Left cardiac atrium (tissue), 4 donors: Measurements from ENCODE around the gene P3H2. TPM values are rescaled to one million over a fixed set of nuclear protein-coding genes. Genes with fewer than 3 reads are reported as not detected.

Source experiments
- ATAC-seq, 2 donors: fragments of 200-7000 bp; cut with Tn5 transposase; one replicate each; pipeline ENCODE4 v1.9.1; 2020; ENCODE audit warnings: mild to moderate bottlenecking in 2 of 2, moderate library complexity in 2 of 2
- DNase-seq: peaks from one replicate; pipeline ENCODE4 v3.0.0-alpha.2; 2020
- intact Hi-C, 2 donors: fragments of 100-400 bp; cut with DNase I; formaldehyde crosslinking; loops; one replicate each; pipeline versions ENCODE4 v1.14.1 to v1.15.1; 2022 to 2023
- total RNA-seq, 2 donors: library from RNA; stranded (reverse); fragmentation: NEBNext Ultra II Directional; extraction: Animal tissue kit (Norgen Biotek cat#: 25700); gene quantifications; one replicate each; pipeline ENCODE4 v1.2.1, GENCODE V29; 2021
- donor health status: DM: no; HTN: yes; CAD: no.
- donor health status: DM: no; HTN: yes; CAD: no; lungs with severe emphysema.
- donor health status: DM: yes; HTN: yes; CAD: no.
- donor health status: Dilated cardiomyopathy.

Gene P3H2
- total RNA-seq, 2 donors from 2014 or later, result 1.6 to 4.0 TPM

DNA sequence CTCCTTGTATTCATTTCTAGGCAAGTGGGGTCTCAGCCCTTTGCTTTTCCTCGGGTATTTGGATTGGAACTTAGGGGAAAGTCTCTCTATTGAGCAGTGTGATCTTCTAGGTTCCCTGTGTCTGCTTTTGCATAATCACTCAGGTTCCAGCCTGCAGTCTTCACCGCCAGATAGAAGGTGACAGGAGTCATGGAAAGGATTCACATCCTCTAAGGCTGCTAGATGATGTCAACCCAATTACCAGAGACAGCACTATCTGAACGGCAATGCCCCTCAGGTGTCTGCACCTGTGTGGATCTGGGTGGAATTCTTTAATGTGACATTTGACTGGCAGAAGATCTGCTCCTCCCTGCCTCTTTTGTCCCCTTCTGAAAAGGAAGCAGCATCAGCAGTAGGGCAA, 177.7 kb downstream of the P3H2 start:
- no peak for DNase-seq
- no peak for ATAC-seq
- intact Hi-C loops, result no loop called here

DNA sequence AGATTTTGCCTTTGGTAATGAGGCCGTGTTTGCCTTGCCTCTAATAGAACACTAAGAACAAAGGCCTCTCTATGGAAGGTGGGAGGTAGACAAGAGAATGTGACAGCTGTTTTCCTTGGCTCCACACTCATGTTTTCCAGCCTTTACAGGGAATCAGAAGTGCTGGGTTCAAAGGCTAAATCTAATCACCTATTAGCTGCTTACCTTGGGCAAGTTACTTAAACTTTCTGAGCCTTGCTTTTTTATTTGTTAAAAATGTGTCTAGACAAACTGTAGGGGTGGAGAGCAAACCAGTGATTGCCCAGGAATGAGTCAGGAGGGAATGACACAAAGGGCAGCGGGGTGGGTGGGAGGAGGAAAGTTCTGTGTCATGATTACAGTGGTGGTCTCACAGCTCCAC, 179.0 kb downstream of the P3H2 start:
- DNase-seq (no peak), ATAC-seq (peak in 1 of 2 donors; percentile 68)
- intact Hi-C loops, result no loop called here

DNA sequence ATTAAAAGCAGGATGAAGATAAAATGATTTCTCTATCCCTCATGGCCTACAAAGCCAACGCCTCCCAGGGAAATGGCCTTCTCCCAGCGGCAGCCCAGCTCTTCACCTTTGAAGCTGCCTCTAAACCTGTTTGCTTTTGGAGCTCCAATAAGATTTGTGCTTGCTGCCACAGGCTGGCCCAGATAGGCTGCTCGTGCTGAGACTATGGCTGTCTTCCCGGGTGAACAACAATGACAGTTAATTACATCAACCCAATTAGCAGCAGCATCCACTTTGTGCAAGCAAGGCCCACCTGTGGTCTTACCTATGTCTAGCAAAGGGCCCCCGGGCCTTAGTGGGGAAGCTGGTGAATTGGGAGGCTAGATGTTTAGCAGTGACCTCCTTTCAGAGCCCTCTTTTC, 179.6 kb downstream of the P3H2 start:
- DNase-seq (no peak), ATAC-seq (no peak)
- intact Hi-C loops, result no loop called here

DNA sequence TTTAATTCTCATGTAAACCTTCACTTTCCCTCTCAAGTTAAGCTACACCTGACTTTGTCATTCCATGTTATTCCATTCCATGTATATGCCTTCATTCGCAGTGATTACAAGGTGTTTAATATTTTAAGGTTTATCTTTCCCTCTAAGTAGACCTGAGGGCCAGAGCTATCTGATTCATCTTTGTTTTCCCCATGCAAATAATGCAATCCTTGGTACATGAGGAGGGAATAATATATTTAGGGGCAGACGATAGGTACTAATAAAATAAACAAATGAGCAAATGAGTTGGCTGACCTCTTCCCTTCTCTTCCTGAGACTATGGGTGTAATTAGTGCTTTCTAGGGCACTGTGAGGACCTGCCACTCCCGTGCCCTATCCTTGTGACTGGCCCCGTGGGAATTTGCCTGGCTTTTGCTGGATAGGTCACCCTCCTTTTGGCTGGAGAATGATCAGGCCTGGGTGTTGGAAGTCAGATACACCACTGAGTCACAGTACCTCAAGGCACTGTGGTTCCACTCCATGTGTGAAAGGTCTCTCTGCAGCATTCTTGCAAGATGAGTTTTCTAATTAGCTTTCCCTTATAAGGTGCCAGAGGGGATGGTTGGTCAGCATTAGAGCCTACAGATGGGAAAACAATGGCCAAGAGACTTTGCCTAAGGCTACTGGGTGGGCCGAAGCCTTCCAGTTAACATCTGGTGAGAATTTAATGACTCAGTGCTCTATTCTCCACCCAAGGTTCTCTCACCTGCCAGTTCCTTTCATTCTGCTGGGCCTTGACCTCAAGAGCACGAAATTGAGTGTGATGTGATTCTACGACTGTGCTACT, 183.2 kb downstream of the P3H2 start:
- ATAC-seq, result peak in 1 of 2 donors; percentile 54
- intact Hi-C loops, result no loop called here
- no peak for DNase-seq

DNA sequence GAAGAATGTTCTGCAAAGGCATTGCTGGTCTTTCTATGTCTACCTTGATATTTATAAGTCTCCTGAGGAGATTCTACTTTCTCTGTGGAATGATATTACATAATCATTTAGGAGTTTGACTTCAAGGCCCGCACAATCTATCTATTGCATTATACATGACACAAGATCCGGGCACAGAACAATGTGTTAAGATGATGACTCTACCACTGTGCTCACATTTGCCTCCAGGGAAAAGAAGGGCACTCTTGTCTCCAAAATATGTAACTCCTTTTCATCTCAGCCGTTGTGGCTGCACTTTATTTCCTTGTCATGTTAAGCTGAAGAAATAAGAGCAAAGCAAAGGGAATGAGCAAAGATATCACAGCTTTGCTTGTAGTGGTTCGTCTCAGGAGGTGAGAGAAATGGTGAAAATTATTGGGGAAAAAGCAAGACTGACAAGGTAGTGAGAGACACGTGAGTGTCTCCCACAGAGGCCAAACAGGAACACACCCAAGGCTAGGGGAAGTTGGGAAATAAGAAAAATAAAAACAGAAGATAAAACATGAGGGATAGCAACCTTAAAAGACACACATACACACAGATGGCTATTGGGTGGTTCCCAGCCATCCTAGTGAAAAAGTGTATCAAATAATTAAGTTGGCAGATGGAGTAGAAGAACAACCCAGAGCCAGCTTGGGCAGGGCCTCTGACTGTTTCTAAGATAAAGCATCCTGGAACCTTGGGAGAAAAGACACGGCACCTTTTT, 184.3 kb downstream of the P3H2 start:
- no peak for DNase-seq
- ATAC-seq, result no peak
- intact Hi-C loops, result no loop called here

DNA sequence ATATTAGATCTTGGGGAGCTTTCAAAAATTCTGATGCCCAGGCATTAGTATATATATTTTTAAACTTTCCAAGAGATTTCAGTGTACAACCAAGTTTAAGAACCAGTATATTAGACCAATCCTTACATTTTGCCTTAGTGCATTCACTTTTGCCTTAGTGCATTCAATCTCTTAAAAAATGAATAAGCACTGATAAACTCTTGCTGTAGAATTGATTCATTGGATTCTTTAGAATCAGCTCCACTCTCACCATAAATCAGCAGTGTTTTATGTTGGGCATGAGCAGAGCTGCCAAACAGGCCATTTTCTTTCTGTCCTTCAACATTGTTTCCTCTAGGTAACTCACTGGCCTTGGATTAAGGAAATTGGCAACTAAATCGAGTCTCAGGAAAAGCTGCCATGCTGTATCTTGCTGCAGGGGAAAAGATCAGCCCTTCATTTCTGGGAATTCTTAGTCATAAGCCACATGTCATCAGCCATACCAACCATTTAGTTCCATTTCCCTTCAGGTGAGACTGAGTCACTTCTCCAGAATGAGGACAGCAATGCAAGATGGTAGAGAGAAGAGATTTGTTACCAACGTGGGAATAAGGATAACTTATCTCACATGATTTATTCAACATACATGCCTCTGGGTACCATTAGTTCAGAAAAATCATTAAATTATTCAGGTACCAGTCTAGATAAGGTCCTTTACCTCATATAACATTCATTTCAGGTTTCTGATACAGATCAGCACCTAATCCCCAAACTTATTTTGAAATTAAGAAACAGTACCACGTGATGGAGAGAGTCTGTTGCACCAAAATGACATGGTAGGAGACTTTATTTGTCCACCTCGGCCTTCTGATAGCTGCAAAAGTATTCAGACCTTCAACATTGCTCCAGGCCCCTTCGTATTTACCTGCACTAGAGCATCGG, 192.5 kb downstream of the P3H2 start:
- intact Hi-C loops, result no loop called here
- DNase-seq, result no peak
- ATAC-seq, result no peak

DNA sequence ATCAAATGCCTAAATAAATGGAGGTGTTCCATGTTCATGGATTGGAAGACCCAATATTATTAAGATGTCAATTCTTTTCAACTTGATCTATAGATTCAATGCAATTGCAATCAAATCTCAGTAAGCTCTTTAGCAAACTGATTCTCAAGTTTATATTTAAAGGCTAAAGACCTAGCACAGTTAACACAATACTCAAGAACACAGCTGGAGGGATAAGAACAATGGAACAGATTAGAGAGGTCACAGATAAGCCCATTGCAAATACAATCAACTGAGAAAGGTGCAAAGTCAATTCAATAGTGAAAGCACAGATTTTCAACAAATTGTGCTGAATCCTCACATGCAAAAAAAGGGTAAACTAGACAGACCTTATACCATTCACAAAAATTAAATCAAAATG, 198.9 kb downstream of the P3H2 start:
- no peak for ATAC-seq

DNA sequence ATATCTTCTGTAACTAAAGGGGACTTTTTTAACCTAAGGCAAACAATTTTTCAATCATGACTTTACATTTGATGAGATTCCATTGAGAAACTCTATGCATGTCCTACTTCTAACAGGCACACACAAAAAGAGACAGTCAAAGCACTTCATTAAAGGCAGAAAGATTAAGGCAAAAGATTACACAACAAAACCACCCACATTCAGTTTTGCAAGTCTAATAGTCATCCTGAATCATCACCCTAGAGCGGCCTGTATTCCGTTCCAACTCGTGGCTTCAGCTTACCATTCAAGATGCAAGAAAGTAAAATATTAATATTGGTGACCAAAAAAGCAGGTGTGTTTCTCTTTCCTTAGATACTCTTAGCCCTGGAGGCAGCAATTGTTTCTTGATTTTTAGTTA, 205.9 kb downstream of the P3H2 start:
- ATAC-seq (peak in 1 of 2 donors; percentile 79), DNase-seq (no peak)
- intact Hi-C loops, result no loop called here

More for the DNA sequence above, 198.9 kb downstream of the P3H2 start:
- no peak for DNase-seq
- intact Hi-C loops, result no loop called here

DNA sequence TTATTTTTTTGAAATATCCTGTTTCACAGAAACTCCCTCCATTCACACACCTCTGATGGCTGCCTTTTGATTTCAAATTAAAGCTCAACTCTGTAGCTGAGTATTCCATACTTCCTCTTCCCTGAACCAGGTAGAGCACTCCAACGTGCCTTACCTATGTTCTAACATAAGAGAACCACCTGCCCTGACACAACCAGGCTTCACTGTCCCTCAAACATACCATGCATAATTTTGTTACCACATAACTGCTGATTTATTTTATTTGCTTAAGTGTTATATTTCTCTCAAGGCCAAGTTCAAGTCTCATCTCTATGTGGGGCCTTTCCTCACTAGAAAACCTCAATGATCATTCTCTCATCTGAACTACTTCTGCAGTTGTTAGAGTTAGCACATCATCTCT, 209.7 kb downstream of the P3H2 start:
- intact Hi-C loops, result no loop called here
- ATAC-seq (no peak), DNase-seq (no peak)

DNA sequence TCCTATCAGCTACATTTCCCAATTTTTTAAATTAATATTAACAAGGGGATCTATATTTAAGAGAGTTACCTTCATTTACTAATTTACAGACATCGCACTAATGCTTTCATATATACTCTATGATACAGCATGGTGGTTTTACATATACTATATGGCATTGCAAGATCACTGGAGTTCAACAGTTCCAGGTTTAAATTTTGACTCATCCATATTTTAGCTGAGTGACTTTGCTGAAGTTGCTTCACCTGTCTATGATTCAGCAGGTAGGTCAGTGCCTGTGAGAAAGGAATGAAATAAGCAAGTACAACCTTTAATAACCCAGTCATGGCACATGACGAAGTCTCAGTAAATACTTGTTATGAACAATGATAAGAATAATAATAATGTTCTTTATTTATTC, 211.1 kb downstream of the P3H2 start:
- intact Hi-C loops, result no loop called here
- no peak for DNase-seq
- no peak for ATAC-seq

DNA sequence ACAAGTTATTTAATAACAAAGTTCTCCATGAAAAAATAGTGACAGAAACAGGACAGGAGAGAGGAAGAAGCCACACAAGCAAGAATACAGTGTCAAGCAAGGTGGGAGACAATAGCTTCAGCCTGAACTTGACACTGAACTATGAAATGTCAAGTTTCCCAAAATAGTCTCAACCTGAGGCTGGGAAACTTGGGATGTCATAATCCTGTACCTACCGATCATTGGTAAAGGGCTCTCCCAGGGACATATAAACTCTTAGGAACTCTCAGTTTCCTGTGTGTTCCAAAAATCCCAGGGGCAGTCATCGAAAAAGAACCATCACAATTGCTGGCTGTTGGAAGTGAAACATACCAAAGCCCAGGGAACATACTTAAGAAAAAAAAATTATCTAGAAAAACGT, 211.6 kb downstream of the P3H2 start:
- DNase-seq (no peak), ATAC-seq (no peak)
- intact Hi-C loops, result no loop called here

DNA sequence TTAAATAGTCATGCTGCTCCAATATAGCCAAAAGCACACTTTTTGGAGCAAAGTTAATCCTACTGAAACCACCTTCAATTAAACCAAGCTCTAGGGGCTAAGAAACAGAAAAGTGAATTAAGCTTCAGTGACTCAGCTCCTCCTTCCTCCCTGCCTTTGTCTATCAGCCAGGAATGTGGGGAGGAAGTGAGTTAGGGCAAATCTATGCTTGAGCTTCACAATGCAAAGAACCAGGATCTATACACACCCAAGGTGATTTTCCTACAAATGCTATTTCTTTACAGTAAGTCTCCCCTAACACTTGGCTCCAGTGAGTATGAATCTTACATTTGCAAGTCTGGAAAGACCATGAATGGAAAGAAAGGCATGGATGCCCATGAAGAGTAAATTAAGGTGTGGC, 212.1 kb downstream of the P3H2 start:
- DNase-seq (no peak), ATAC-seq (no peak)
- intact Hi-C loops, result no loop called here

DNA sequence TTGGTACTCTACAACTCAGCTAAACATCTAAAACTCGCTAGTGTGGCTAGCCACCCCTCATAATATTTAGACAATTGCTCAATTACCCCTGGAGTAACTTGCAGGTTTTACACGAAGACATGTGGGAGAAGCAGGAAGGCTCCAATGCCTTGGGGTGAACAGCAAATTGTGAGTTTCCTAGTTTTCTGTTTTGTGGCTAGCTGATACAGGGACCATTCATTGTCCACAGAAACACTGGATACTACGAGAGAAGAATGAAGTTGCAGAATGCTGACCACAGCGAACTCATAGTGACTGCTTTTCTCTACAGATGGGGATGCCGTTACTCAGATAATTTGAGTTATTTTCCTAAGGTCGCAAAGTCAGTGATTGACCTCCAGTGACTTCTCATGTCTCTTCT, 212.9 kb downstream of the P3H2 start:
- intact Hi-C loops, result no loop called here
- DNase-seq (no peak), ATAC-seq (no peak)

Other genes starting within 250 kb of the P3H2 start
- gene CLDN1, start 201.5 kb upstream of the P3H2 start, total RNA-seq, result 1 to 10 TPM; 4.4 to 4.5 TPM